HL-60 (cell line): ENCODE measurements around the gene DNAL1.

Experiments
- DNase-seq, 2 experiments: peaks; one replicate each; pipeline ENCODE4 v3.0.0-alpha.2; 2010 to 2020; ENCODE audit warnings: low read depth in 1 of 2, low spot score in 1 of 2
- H3K27ac ChIP-seq: fragments of 250-450 bp; sonication (Bioruptor Pico); replicated peaks from 2 replicates; pipeline ENCODE4 v1.5.1; 2020; ENCODE audit warnings: mild to moderate bottlenecking, moderate library complexity
- H3K27me3 ChIP-seq: fragments of 250-450 bp; sonication (Bioruptor Pico); 2 replicates; pipeline ENCODE4 v1.5.1; 2021; ENCODE audit warnings: mild to moderate bottlenecking, moderate library complexity; ENCODE audit not compliant: insufficient read depth, poor library complexity, severe bottlenecking
- H3K4me3 ChIP-seq: replicated peaks from 2 replicates; pipeline ENCODE4 v1.5.1; 2011; ENCODE audit warnings: mild to moderate bottlenecking, control low read depth, low read length; ENCODE audit not compliant: insufficient read depth
- CTCF ChIP-seq: IDR thresholded peaks from one replicate; pipeline ENCODE4 v1.5.1; 2011; ENCODE audit warnings: low read length, control low read depth, inconsistent platforms; ENCODE audit not compliant: insufficient read depth
- GABPA ChIP-seq: IDR thresholded peaks from 2 replicates; pipeline ENCODE4 v1.6.1; 2012; ENCODE audit warnings: low read depth
- POLR2AphosphoS5 ChIP-seq: IDR thresholded peaks from 2 replicates; pipeline ENCODE4 v1.6.1; 2012; ENCODE audit warnings: low read depth
- REST ChIP-seq: IDR thresholded peaks from 2 replicates; pipeline ENCODE4 v1.6.1; 2012; ENCODE audit warnings: low read depth; ENCODE audit not compliant: insufficient replicate concordance
- SPI1 ChIP-seq: IDR thresholded peaks from 2 replicates; pipeline ENCODE4 v1.6.1; 2012; ENCODE audit warnings: low read depth, mild to moderate bottlenecking, borderline replicate concordance

Gene DNAL1

DNA sequence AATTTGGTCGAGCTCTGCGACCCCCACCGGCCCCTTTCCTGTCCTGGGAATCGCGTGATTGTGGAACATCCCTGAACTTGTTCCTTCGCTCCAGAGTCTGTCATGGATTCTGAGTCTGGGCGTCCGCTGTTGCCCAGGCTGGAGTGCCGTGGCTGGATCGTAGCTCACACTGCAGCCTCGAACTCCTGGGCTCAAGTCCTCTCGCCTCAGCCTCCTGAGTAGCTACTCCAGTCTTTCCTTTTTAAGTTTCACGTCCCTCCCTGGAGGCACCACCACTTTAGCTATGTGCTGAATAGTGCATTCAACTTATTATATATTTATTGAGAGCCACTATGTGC is 31.8 kb upstream of the DNAL1 start:
- H3K27me3 ChIP-seq = no peaks in the 10 kb centered on the region
- no peak overlapping the region for H3K27ac ChIP-seq
- peak overlapping the region; percentile 45 for H3K4me3 ChIP-seq
- DNase-seq = no peak
- no peak for TF ChIP-seq GABPA

DNA sequence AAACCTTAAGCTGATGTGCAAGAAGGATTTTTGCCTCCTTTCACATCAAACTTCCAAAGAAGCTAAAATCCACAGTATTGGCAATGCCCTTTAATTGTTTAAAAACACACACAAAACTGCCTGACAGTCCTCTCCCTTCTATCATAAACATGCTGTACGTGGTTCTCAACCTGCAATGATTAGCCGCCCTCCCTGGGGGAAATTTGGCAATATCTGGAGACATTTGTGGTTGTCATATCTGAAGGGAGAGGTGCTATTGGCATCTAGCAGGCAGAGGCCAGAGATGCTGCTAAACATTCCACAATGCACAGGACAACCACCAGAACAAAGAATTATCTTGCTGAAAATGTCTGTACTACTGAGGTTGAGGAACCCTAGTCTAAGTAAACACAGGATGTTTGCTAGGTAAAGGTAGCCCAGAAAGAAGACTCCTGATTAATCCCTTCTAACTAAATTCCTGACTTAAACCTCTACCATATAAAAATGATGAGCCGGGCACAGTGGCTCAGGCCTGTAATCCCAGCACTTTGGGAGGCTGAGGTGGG is 31.3 kb upstream of the DNAL1 start:
- Histone ChIP-seq H3K4me3 (no peak overlapping the region), H3K27ac (no peak overlapping the region), H3K27me3 (no peaks in the 10 kb centered on the region)
- DNase-seq = no peak
- TF ChIP-seq SPI1 (no peak), CTCF (no peak), POLR2AphosphoS5 (no peak), GABPA (no peak), REST (no peak)

- Histone ChIP-seq H3K4me3 (no peak overlapping the region), H3K27ac (no peak overlapping the region), H3K27me3 (no peaks in the 10 kb centered on the region)
- no peak for DNase-seq
- TF ChIP-seq POLR2AphosphoS5 = no peak
- TF ChIP-seq GABPA = no peak
- no peak for TF ChIP-seq CTCF
- TF ChIP-seq REST = no peak
- TF ChIP-seq SPI1 = no peak
Observed at GRCh38 chr14:73616831-73617230, 28.0 kb upstream of the DNAL1 start.

DNA sequence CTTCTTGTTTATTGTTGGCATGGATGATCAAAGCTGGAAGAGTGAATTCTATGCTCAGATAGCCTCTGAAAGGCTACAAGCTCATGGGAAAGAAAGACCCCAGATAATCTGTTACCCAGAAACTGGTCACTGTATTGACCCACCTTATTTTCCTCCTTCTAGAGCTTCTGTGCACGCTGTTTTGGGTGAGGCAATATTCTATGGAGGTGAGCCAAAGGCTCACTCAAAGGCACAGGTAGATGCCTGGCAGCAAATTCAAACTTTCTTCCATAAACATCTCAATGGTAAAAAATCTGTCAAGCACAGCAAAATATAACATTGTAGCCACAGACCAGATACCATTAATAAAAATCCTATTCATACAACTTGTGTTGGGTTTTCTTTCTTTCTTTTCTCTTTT is 25.3 kb upstream of the DNAL1 start:
- no peak for DNase-seq
- no peak for TF ChIP-seq CTCF
- TF ChIP-seq GABPA = no peak
- no peak for TF ChIP-seq REST
- no peak for TF ChIP-seq SPI1
- TF ChIP-seq POLR2AphosphoS5 = no peak
- Histone ChIP-seq H3K27ac (no peak overlapping the region), H3K27me3 (no peaks in the 10 kb centered on the region), H3K4me3 (no peak overlapping the region)
